Measurements from ENCODE around the gene SHISA9. TPM values are rescaled to one million over a fixed set of nuclear protein-coding genes. Genes with fewer than 3 reads are reported as not detected.
"Not testable (repeated sequence)": the region's sequence is repeated elsewhere in the genome, so short reads cannot be mapped to it uniquely, and the experiment has no call there.

SHISA9 gene
- total and polyA plus RNA-seq, 8 donors, result 0.15 to 1.3 (median 0.38) TPM; not detected in 4

- Histone ChIP-seq H3K27ac (no peak overlapping the region), H3K9me3 (no peaks in the 10 kb centered on the region), H3K4me3 (no peak overlapping the region), H3K4me1 (peaks cover 0 to 14% (median 3%) of the 10 kb centered on the region in 4 donors), H3K36me3 (no peaks in the 10 kb centered on the region), H3K27me3 (peaks cover 5 to 46% (median 31%) of the 10 kb centered on the region in 3 donors)
- intact Hi-C loops (cut with DNase I; ENCODE audit: low total_unique reads), result no loop called here
- TF ChIP-seq EP300 (IDR thresholded peaks at IDR 0.05) (no peak), POLR2AphosphoS5 (IDR thresholded peaks at IDR 0.05) (no peak), CTCF (IDR thresholded peaks at IDR 0.05) (no peak), POLR2A (IDR thresholded peaks at IDR 0.05) (no peak)
- WGBS, 5 donors, result 39 to 55% (median 50%) methylated on average over 5 of the region's 5 CpGs
- DNase-seq, result no peak
Observed at GRCh38 chr16:12907670-12908233, 6.4 kb downstream of the SHISA9 start.

GRCh38 chr16:12917246-12917645 is 15.8 kb downstream of the SHISA9 start:
- WGBS, 5 donors, result 62 to 73% (median 66%) methylated on average over 5 of the region's 5 CpGs
- Histone ChIP-seq H3K27ac (no peak overlapping the region), H3K4me1 (no peaks in the 10 kb centered on the region), H3K4me3 (no peak overlapping the region), H3K27me3 (peaks cover 0 to 9% (median 0%) of the 10 kb centered on the region in 3 donors), H3K9me3 (no peaks in the 10 kb centered on the region), H3K36me3 (no peaks in the 10 kb centered on the region)
- intact Hi-C loops (cut with DNase I; ENCODE audit: low total_unique reads), result no loop called here
- TF ChIP-seq POLR2AphosphoS5 (IDR thresholded peaks at IDR 0.05) (no peak), POLR2A (IDR thresholded peaks at IDR 0.05) (no peak), EP300 (IDR thresholded peaks at IDR 0.05) (no peak), CTCF (IDR thresholded peaks at IDR 0.05) (no peak)
- DNase-seq, result no peak

- TF ChIP-seq POLR2AphosphoS5 (IDR thresholded peaks at IDR 0.05) (no peak), POLR2A (IDR thresholded peaks at IDR 0.05) (no peak), CTCF (IDR thresholded peaks at IDR 0.05) (no peak), EP300 (IDR thresholded peaks at IDR 0.05) (no peak)
Observed at GRCh38 chr16:12917653-12918052, 16.3 kb downstream of the SHISA9 start.

GRCh38 chr16:12920739-12921138 is 19.3 kb downstream of the SHISA9 start:
- DNase-seq, result no peak
- Histone ChIP-seq H3K36me3 (no peaks in the 10 kb centered on the region), H3K9me3 (no peaks in the 10 kb centered on the region), H3K4me1 (no peaks in the 10 kb centered on the region), H3K4me3 (no peak overlapping the region), H3K27me3 (no peaks in the 10 kb centered on the region), H3K27ac (no peak overlapping the region)
- intact Hi-C loops (cut with DNase I; ENCODE audit: low total_unique reads), result no loop called here
- 49 to 63% (median 57%) methylated on average over 4 of the region's 4 CpGs for WGBS, 5 donors
- no peak for TF ChIP-seq POLR2AphosphoS5 (IDR thresholded peaks at IDR 0.05)
- TF ChIP-seq POLR2A (IDR thresholded peaks at IDR 0.05), result no peak
- TF ChIP-seq EP300 (IDR thresholded peaks at IDR 0.05), result no peak
- TF ChIP-seq CTCF (IDR thresholded peaks at IDR 0.05), result no peak

More at GRCh38 chr16:12917653-12918052, 16.3 kb downstream of the SHISA9 start:
- 32 to 48% (median 40%) methylated on average over 1 of the region's 1 CpG for WGBS, 5 donors
- Histone ChIP-seq H3K4me1 (no peaks in the 10 kb centered on the region), H3K9me3 (no peaks in the 10 kb centered on the region), H3K4me3 (no peak overlapping the region), H3K27ac (no peak overlapping the region), H3K27me3 (peaks cover 0 to 9% (median 0%) of the 10 kb centered on the region in 3 donors), H3K36me3 (no peaks in the 10 kb centered on the region)
- intact Hi-C loops (cut with DNase I; ENCODE audit: low total_unique reads), result no loop called here
- DNase-seq, result no peak

GRCh38 chr16:12923640-12924039 is 22.2 kb downstream of the SHISA9 start:
- H3K36me3 ChIP-seq; intact Hi-C loops (cut with DNase I; ENCODE audit: low total_unique reads); H3K9me3 ChIP-seq; H3K4me1 ChIP-seq; H3K4me3 ChIP-seq; H3K27me3 ChIP-seq; H3K27ac ChIP-seq; DNase-seq: not testable (repeated sequence)
- WGBS, 5 donors, result 82 to 91% (median 86%) methylated on average over 6 of the region's 6 CpGs

Data from stomach (tissue), 9 donors.